GM13976 (cell line): ENCODE measurements around the gene BCL2L1.

ENCODE experiments used
- DNase-seq: peaks from one replicate; pipeline ENCODE4 v3.0.0; 2012; ENCODE audit warnings: low spot score
- CTCF ChIP-seq: IDR thresholded peaks from 2 replicates; pipeline ENCODE4 v1.5.1; 2012; ENCODE audit warnings: borderline replicate concordance, mild to moderate bottlenecking; ENCODE audit not compliant: insufficient read depth; ENCODE audit errors: extremely low read depth, missing control alignments, control extremely low read depth
- in situ Hi-C: fragments of 300-500 bp; cut with MboI; formaldehyde crosslinking; loops from one replicate; pipeline ENCODE4 v1.12.0; 2022; ENCODE audit warnings: low sequenced_read_pairs, mixed read lengths, inconsistent platforms; ENCODE audit not compliant: unreplicated experiment

Gene BCL2L1

GRCh38 chr20:31679357-31680285 is 43.0 kb downstream of the BCL2L1 start:
- no peak for TF ChIP-seq CTCF
- in situ Hi-C loops = no loop called here
- no peak for DNase-seq

GRCh38 chr20:31678389-31679356 is 44.0 kb downstream of the BCL2L1 start:
- no peak for TF ChIP-seq CTCF
- no peak for DNase-seq
- in situ Hi-C loops = no loop called here

- in situ Hi-C loops = no loop called here
- TF ChIP-seq CTCF = no peak
- DNase-seq = no peak
Observed at GRCh38 chr20:31677553-31678260, 45.0 kb downstream of the BCL2L1 start.

- in situ Hi-C loops = no loop called here
- no peak for TF ChIP-seq CTCF
- DNase-seq = no peak
Observed at GRCh38 chr20:31676609-31676989, 46.1 kb downstream of the BCL2L1 start.

- in situ Hi-C loops = no loop called here
- DNase-seq = no peak
- TF ChIP-seq CTCF = no peak
Observed at GRCh38 chr20:31675828-31676608, 46.6 kb downstream of the BCL2L1 start.
